ENCODE measurements around the gene UXS1. TPM values are rescaled to one million over a fixed set of nuclear protein-coding genes. Genes with fewer than 3 reads are reported as not detected.

The UXS1 gene
- total and polyA plus RNA-seq, 2 donors (not counting 3 experiments of a cell fraction or from before 2014, with no cell fraction given): 34.2 to 43.2 TPM

DNA sequence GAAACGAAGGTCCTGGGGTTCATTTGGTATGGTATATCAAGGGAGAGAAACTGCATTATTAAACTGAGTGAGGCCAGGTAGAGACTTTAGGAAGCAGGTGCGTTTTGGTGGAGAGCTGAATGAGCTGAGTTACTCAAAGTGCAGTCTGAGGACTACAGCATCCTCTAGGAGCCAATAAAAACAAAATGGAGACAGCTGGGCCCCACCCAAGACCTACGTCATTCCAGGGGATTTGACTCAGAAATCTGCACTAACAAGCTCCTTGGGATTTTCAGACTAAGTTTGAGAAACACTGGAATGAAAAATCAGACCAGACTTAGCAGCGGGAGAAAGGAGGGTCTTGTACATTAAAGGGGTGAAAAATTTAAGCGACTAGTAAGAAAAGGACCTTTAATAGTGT is 131.5 kb downstream of the UXS1 start:
- dilution Hi-C loops (cut with MboI; ENCODE audit: extremely low pct_ligation_motif_present, low sequenced_read_pairs): no loop called here
- no peaks in the 10 kb centered on the region for H3K36me3 ChIP-seq (ENCODE audit: control insufficient read depth in 2 of 2, extremely low read depth in 1 of 2, insufficient read depth in 2 of 2, low read length in 2 of 2)
- H3K4me1 ChIP-seq (ENCODE audit: control insufficient read depth, extremely low read depth, insufficient read depth, low read length): no peaks in the 10 kb centered on the region
- no peak for FAIRE-seq
- ChIA-PET CTCF (interaction anchor here (1.2 kb wide), 1 partner anchor 10 kb away, joined by 3 read pairs; no protein-coding TSS in a partner anchor), POLR2A (no interaction called here)
- BruUV-seq (replicated peaks): no TSS peak
- H4K20me1 ChIP-seq (replicated peaks; ENCODE audit: control insufficient read depth, extremely low read depth, insufficient read depth, low read length): no peaks in the 10 kb centered on the region
- H3K4me3 ChIP-seq (replicated peaks in 1 of 3; ENCODE audit: insufficient read depth in 1 of 3, low read depth in 1 of 3, low read length in 3 of 3): no peak overlapping the region
- H3K4me2 ChIP-seq (ENCODE audit: insufficient read depth, low read length): no peak overlapping the region
- no peaks in the 10 kb centered on the region for H3K9me1 ChIP-seq (replicated peaks; ENCODE audit: control insufficient read depth, extremely low read depth, insufficient read depth, low read length)
- no peak for TF ChIP-seq POLR2A (IDR thresholded peaks at IDR 0.05; ENCODE audit: low read depth, low read length)
- TF ChIP-seq GATA2 (IDR thresholded peaks at IDR 0.05; ENCODE audit: insufficient read depth, insufficient read length, low read depth, low read length): no peak
- TF ChIP-seq MAX (IDR thresholded peaks at IDR 0.05; ENCODE audit: insufficient read depth, insufficient read length): no peak
- no peak for TF ChIP-seq MYC (IDR thresholded peaks at IDR 0.05; ENCODE audit: low read depth, low read length)
- TF ChIP-seq POLR2AphosphoS5 (IDR thresholded peaks at IDR 0.05; ENCODE audit: insufficient read depth, low read depth, low read length): no peak
- TF ChIP-seq EZH2 (IDR thresholded peaks at IDR 0.05; ENCODE audit: borderline replicate concordance, low read depth, low read length, severe bottlenecking): no peak
- no peak for TF ChIP-seq JUN (IDR thresholded peaks at IDR 0.05; ENCODE audit: borderline replicate concordance, insufficient read depth, insufficient read length, low read depth)
- no peak for TF ChIP-seq FOS (IDR thresholded peaks at IDR 0.05; ENCODE audit: borderline replicate concordance, insufficient read depth, low read length)
- TF ChIP-seq, protein P1, sequence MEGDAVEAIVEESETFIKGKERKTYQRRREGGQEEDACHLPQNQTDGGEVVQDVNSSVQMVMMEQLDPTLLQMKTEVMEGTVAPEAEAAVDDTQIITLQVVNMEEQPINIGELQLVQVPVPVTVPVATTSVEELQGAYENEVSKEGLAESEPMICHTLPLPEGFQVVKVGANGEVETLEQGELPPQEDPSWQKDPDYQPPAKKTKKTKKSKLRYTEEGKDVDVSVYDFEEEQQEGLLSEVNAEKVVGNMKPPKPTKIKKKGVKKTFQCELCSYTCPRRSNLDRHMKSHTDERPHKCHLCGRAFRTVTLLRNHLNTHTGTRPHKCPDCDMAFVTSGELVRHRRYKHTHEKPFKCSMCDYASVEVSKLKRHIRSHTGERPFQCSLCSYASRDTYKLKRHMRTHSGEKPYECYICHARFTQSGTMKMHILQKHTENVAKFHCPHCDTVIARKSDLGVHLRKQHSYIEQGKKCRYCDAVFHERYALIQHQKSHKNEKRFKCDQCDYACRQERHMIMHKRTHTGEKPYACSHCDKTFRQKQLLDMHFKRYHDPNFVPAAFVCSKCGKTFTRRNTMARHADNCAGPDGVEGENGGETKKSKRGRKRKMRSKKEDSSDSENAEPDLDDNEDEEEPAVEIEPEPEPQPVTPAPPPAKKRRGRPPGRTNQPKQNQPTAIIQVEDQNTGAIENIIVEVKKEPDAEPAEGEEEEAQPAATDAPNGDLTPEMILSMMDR (IDR thresholded peaks at IDR 0.05; ENCODE audit: extremely low read depth in 1 of 2, insufficient read depth in 1 of 2, low read depth in 1 of 2, low read length in 2 of 2): no peak
- H3K9me3 ChIP-seq (replicated peaks; ENCODE audit: control insufficient read depth, insufficient read depth, low read length): no peaks in the 10 kb centered on the region
- H3K9ac ChIP-seq (replicated peaks; ENCODE audit: extremely low read depth, insufficient read depth, low read length): no peak overlapping the region
- no peak overlapping the region for H2AFZ ChIP-seq (ENCODE audit: low read depth, low read length)
- intact Hi-C loops (cut with micrococcal nuclease): no loop called here
- no peaks in the 10 kb centered on the region for H3K79me2 ChIP-seq (ENCODE audit: control insufficient read depth, insufficient read depth, low read length)
- peaks cover 7 to 11% of the 10 kb centered on the region in 2 experiments for H3K27me3 ChIP-seq (ENCODE audit: control insufficient read depth in 2 of 2, insufficient read depth in 2 of 2, low read length in 2 of 2)
- no peak overlapping the region for H3K27ac ChIP-seq (ENCODE audit: insufficient read depth, low read depth, low read length)
- DNase-seq (ENCODE audit: low read depth, low spot score): no peak
